ENCODE results near the gene FPR2.

Gene FPR2

GRCh38 chr19:51820011-51820410 is 59.0 kb downstream of the FPR2 start:
- intact Hi-C loops (cut with DNase I; ENCODE audit: low total_unique reads): no loop called here
- DNase-seq: no peak
- no peak overlapping the region for H3K27ac ChIP-seq
- no peak for TF ChIP-seq CTCF (IDR thresholded peaks at IDR 0.05)
- H3K36me3 ChIP-seq: no peaks in the 10 kb centered on the region
- no peaks in the 10 kb centered on the region for H3K9me3 ChIP-seq
- no peak overlapping the region for H3K4me3 ChIP-seq
- H3K4me1 ChIP-seq: peaks cover 0 to 8% (median 0%) of the 10 kb centered on the region in 4 donors
- no peaks in the 10 kb centered on the region for H3K27me3 ChIP-seq

Data from tibial artery (tissue), 4 donors.